Stimulated activated CD8-positive, alpha-beta memory T cell treated with anti-CD3 and anti-CD28 coated beads, Interleukin-7, amount 100 ng/mL, for 1 hour (primary cell): ENCODE data around the gene SCCPDH.
"Not testable (repeated sequence)": the region's sequence is repeated elsewhere in the genome, so short reads cannot be mapped to it uniquely, and the experiment has no call there.

Experiments
- DNase-seq, 2 donors: peaks; one replicate each; pipeline ENCODE4 v3.0.0-alpha.2; 2020; ENCODE audit warnings: low read depth in 2 of 2

Gene SCCPDH

GRCh38 chr1:246800756-246801155 is 76.5 kb downstream of the SCCPDH start:
- no peak for DNase-seq

GRCh38 chr1:246801241-246802020 is 77.2 kb downstream of the SCCPDH start:
- no peak for DNase-seq

GRCh38 chr1:246803373-246803772 is 79.2 kb downstream of the SCCPDH start:
- DNase-seq: no peak

- no peak for DNase-seq
These were observed 79.7 kb downstream of the SCCPDH start for GRCh38 chr1:246803883-246804282.

GRCh38 chr1:246805135-246805716 is 81.0 kb downstream of the SCCPDH start:
- no peak for DNase-seq

- no peak for DNase-seq
These were observed 85.3 kb downstream of the SCCPDH start for GRCh38 chr1:246809473-246809872.

GRCh38 chr1:246811985-246812384 is 87.8 kb downstream of the SCCPDH start:
- DNase-seq: no peak

- not testable (repeated sequence) for DNase-seq
These were observed 89.1 kb downstream of the SCCPDH start for GRCh38 chr1:246813325-246813724.

GRCh38 chr1:246814890-246815289 is 90.7 kb downstream of the SCCPDH start:
- no peak for DNase-seq

- DNase-seq: no peak
These were observed 91.6 kb downstream of the SCCPDH start for GRCh38 chr1:246815693-246816270.
